Activated CD4-positive, alpha-beta T cell treated with anti-CD3 and anti-CD28 coated beads, Interleukin-2, amount 10 ng/mL, durations not matched to agents 7 days and 5 days (primary cell): Measurements from ENCODE around the gene WIZ. TPM values are rescaled to one million over a fixed set of nuclear protein-coding genes. Genes with fewer than 3 reads are reported as not detected.
"Not testable (repeated sequence)": the region's sequence is repeated elsewhere in the genome, so short reads cannot be mapped to it uniquely, and the experiment has no call there.

Experiments
- CTCF ChIA-PET: fragments of 350-600 bp; sonication (Branson Sonifier 250); formaldehyde crosslinking; loops from one replicate; lab custom pipeline; 2021; ENCODE audit warnings: antibody characterized with exemption; lab: Charles Lee
- POLR2A ChIA-PET: fragments of 350-600 bp; sonication (Branson Sonifier 250); formaldehyde crosslinking; loops from one replicate; lab custom pipeline; 2021; ENCODE audit warnings: antibody characterized with exemption; lab: Charles Lee
- DNase-seq: peaks from one replicate; pipeline ENCODE4 v3.0.0-alpha.2; 2020
- H3K27ac Mint-ChIP-seq: one replicate; pipeline ENCODE4 v1.8.0; 2021; ENCODE audit warnings: mild to moderate bottlenecking, moderate library complexity, mixed read lengths
- H3K27me3 Mint-ChIP-seq: one replicate; pipeline ENCODE4 v1.8.0; 2021; ENCODE audit warnings: mixed read lengths
- H3K36me3 Mint-ChIP-seq: one replicate; pipeline ENCODE4 v1.8.0; 2021; ENCODE audit warnings: low read depth, mixed read lengths
- H3K4me1 Mint-ChIP-seq: one replicate; pipeline ENCODE4 v1.8.0; 2021; ENCODE audit warnings: mixed read lengths
- H3K4me3 Mint-ChIP-seq: one replicate; pipeline ENCODE4 v1.8.0; 2021; ENCODE audit warnings: mild to moderate bottlenecking, moderate library complexity, mixed read lengths
- H3K9me3 Mint-ChIP-seq: one replicate; pipeline ENCODE4 v1.8.0; 2021; ENCODE audit warnings: mixed read lengths
- total RNA-seq, 2 experiments: library from RNA; stranded (reverse); gene quantifications; one replicate each; pipeline ENCODE4 v1.2.3, GENCODE V29; 2021

The WIZ gene
- total RNA-seq, 2 experiments from 2014 or later, result 28.7 to 31.6 TPM

GRCh38 chr19:15421136-15421695 lies 28.5 kb downstream of the WIZ start:
- peaks cover 2% of the 10 kb centered on the region for H3K9me3 Mint-ChIP-seq
- no peak for DNase-seq
- POLR2A ChIA-PET, result no interaction called here

GRCh38 chr19:15419413-15420025 lies 30.2 kb downstream of the WIZ start:
- peaks cover 38% of the 10 kb centered on the region for H3K4me1 Mint-ChIP-seq
- H3K9me3 Mint-ChIP-seq, result no peaks in the 10 kb centered on the region
- peaks cover 44% of the 10 kb centered on the region for H3K36me3 Mint-ChIP-seq
- H3K4me3 Mint-ChIP-seq, result peak overlapping the region; percentile 98
- ChIA-PET CTCF (interaction anchor here (0.6 to 4.5 kb wide), 42 partner anchors 9 to 1671 kb away, joined by 3 to 108 read pairs (median 6); partner anchors contain the start of genes AKAP8 and BRD4), POLR2A (interaction anchor here (0.9 to 2.1 kb wide), 6 partner anchors 40 to 137 kb away, joined by 3 to 11 read pairs (median 4); partner anchors contain the start of gene AKAP8)
- H3K27ac Mint-ChIP-seq, result peak overlapping the region; percentile 39
- DNase-seq, result no peak
- H3K27me3 Mint-ChIP-seq, result no peaks in the 10 kb centered on the region

More at GRCh38 chr19:15421136-15421695, 28.5 kb downstream of the WIZ start:
- Mint-ChIP-seq H3K27ac (no peak overlapping the region), H3K4me3 (no peak overlapping the region), H3K36me3 (peaks cover 45% of the 10 kb centered on the region), H3K27me3 (no peaks in the 10 kb centered on the region), H3K4me1 (peaks cover 29% of the 10 kb centered on the region)
- CTCF ChIA-PET, result interaction anchor here (0.7 to 4.5 kb wide), 6 partner anchors 12 to 138 kb away, joined by 3 to 108 read pairs (median 17); partner anchors contain the start of gene AKAP8

- H3K4me1 Mint-ChIP-seq, result peaks cover 38% of the 10 kb centered on the region
- peak; percentile 100 for DNase-seq
- ChIA-PET POLR2A (interaction anchor here (0.6 to 2.1 kb wide), 7 partner anchors 39 to 137 kb away, joined by 3 to 11 read pairs (median 4); partner anchors contain the start of gene AKAP8), CTCF (interaction anchor here (0.6 to 4.5 kb wide), 48 partner anchors 9 to 1671 kb away, joined by 3 to 108 read pairs (median 4); partner anchors contain the start of genes AKAP8, BRD4 and WIZ)
- H3K4me3 Mint-ChIP-seq, result peak within 1 kb of the TSS; percentile 98
- H3K27ac Mint-ChIP-seq, result peak within 1 kb of the TSS; percentile 99
- H3K36me3 Mint-ChIP-seq, result peaks cover 38% of the 10 kb centered on the region
- no peaks in the 10 kb centered on the region for H3K9me3 Mint-ChIP-seq
- H3K27me3 Mint-ChIP-seq, result no peaks in the 10 kb centered on the region
These were observed 31.0 kb downstream of the WIZ start, which contains the start of gene AKAP8L for GRCh38 chr19:15418579-15419412. Gene AKAP8L (minus strand): TSS chr19:15418988. CDS start chr19:15418923, 65 bp downstream.

- no peak for DNase-seq
- Mint-ChIP-seq H3K4me1 (peaks cover 42% of the 10 kb centered on the region), H3K4me3 (peak overlapping the region; percentile 98), H3K9me3 (no peaks in the 10 kb centered on the region), H3K27ac (peak overlapping the region; percentile 99), H3K27me3 (no peaks in the 10 kb centered on the region), H3K36me3 (peaks cover 34% of the 10 kb centered on the region)
- POLR2A ChIA-PET, result interaction anchor here (0.6 to 2.1 kb wide), 4 partner anchors 9 to 138 kb away, joined by 3 to 11 read pairs (median 8); partner anchors contain the start of gene AKAP8
- CTCF ChIA-PET, result interaction anchor here (0.8 to 4.5 kb wide), 21 partner anchors 8 to 241 kb away, joined by 3 to 108 read pairs (median 6); partner anchors contain the start of genes AKAP8 and WIZ
These were observed 31.6 kb downstream of the WIZ start for GRCh38 chr19:15418231-15418578.

GRCh38 chr19:15417699-15418098 lies 32.1 kb downstream of the WIZ start:
- peaks cover 47% of the 10 kb centered on the region for H3K4me1 Mint-ChIP-seq
- ChIA-PET CTCF (interaction anchor here (0.6 to 1.5 kb wide), 3 partner anchors 10 to 143 kb away, joined by 3 read pairs; no protein-coding TSS in a partner anchor), POLR2A (interaction anchor here (0.6 kb wide), 1 partner anchor 8 kb away, joined by 4 read pairs; no protein-coding TSS in a partner anchor)
- H3K27me3 Mint-ChIP-seq, result no peaks in the 10 kb centered on the region
- DNase-seq, result no peak
- peaks cover 29% of the 10 kb centered on the region for H3K36me3 Mint-ChIP-seq
- no peaks in the 10 kb centered on the region for H3K9me3 Mint-ChIP-seq
- H3K4me3 Mint-ChIP-seq, result peak overlapping the region; percentile 98
- peak overlapping the region; percentile 99 for H3K27ac Mint-ChIP-seq

GRCh38 chr19:15412832-15413231 lies 36.9 kb downstream of the WIZ start:
- ChIA-PET POLR2A (no interaction called here), CTCF (interaction anchor here (1.2 to 1.8 kb wide), 3 partner anchors 33 to 144 kb away, joined by 3 to 5 read pairs (median 4); partner anchors contain the start of gene AKAP8)
- Mint-ChIP-seq H3K4me3 (no peak overlapping the region), H3K27me3 (no peaks in the 10 kb centered on the region), H3K9me3 (no peaks in the 10 kb centered on the region), H3K36me3 (peaks cover 24% of the 10 kb centered on the region), H3K27ac (peak overlapping the region; percentile 6), H3K4me1 (peaks cover 39% of the 10 kb centered on the region)
- DNase-seq, result no peak

GRCh38 chr19:15411351-15411750 lies 38.4 kb downstream of the WIZ start:
- Mint-ChIP-seq H3K36me3 (peaks cover 20% of the 10 kb centered on the region), H3K4me1 (peaks cover 26% of the 10 kb centered on the region)
- CTCF ChIA-PET, result interaction anchor here (2.5 kb wide), 1 partner anchor 13 kb away, joined by 6 read pairs; no protein-coding TSS in a partner anchor
- POLR2A ChIA-PET, H3K27me3 Mint-ChIP-seq, H3K27ac Mint-ChIP-seq, H3K9me3 Mint-ChIP-seq, H3K4me3 Mint-ChIP-seq, DNase-seq: not testable (repeated sequence)

GRCh38 chr19:15404780-15405211 lies 45.0 kb downstream of the WIZ start:
- H3K27me3 Mint-ChIP-seq, result no peaks in the 10 kb centered on the region
- ChIA-PET CTCF (interaction anchor here (0.6 to 3.0 kb wide), 3 partner anchors 9 to 25 kb away, joined by 3 to 10 read pairs (median 3); partner anchors contain the start of genes AKAP8 and AKAP8L), POLR2A (no interaction called here)
- H3K9me3 Mint-ChIP-seq, result no peaks in the 10 kb centered on the region
- no peak overlapping the region for H3K4me3 Mint-ChIP-seq
- H3K36me3 Mint-ChIP-seq, result peaks cover 19% of the 10 kb centered on the region
- DNase-seq, result no peak
- H3K27ac Mint-ChIP-seq, result peak overlapping the region; percentile 27
- peaks cover 12% of the 10 kb centered on the region for H3K4me1 Mint-ChIP-seq

GRCh38 chr19:15404097-15404779 lies 45.5 kb downstream of the WIZ start:
- Mint-ChIP-seq H3K27me3 (no peaks in the 10 kb centered on the region), H3K4me3 (no peak overlapping the region), H3K9me3 (no peaks in the 10 kb centered on the region), H3K27ac (peak overlapping the region; percentile 27), H3K4me1 (peaks cover 12% of the 10 kb centered on the region), H3K36me3 (peaks cover 19% of the 10 kb centered on the region)
- POLR2A ChIA-PET, result no interaction called here
- CTCF ChIA-PET, result interaction anchor here (0.6 to 3.0 kb wide), 3 partner anchors 10 to 25 kb away, joined by 3 to 10 read pairs (median 3); partner anchors contain the start of genes AKAP8 and AKAP8L
- no peak for DNase-seq

- H3K27ac Mint-ChIP-seq, result no peak overlapping the region
- H3K4me1 Mint-ChIP-seq, result peaks cover 9% of the 10 kb centered on the region
- no peak for DNase-seq
- peaks cover 15% of the 10 kb centered on the region for H3K36me3 Mint-ChIP-seq
- H3K9me3 Mint-ChIP-seq, result no peaks in the 10 kb centered on the region
- ChIA-PET CTCF (interaction anchor here (1.7 kb wide), 1 partner anchor 16 kb away, joined by 6 read pairs; the partner anchor contains the start of gene AKAP8L), POLR2A (no interaction called here)
- no peak overlapping the region for H3K4me3 Mint-ChIP-seq
- H3K27me3 Mint-ChIP-seq, result no peaks in the 10 kb centered on the region
These were observed 46.6 kb downstream of the WIZ start for GRCh38 chr19:15403151-15403531.

GRCh38 chr19:15402411-15403150 lies 47.2 kb downstream of the WIZ start:
- no peak for DNase-seq
- peaks cover 9% of the 10 kb centered on the region for H3K4me1 Mint-ChIP-seq
- ChIA-PET CTCF (interaction anchor here (1.1 to 1.7 kb wide), 2 partner anchors 14 to 17 kb away, joined by 4 to 6 read pairs; partner anchors contain the start of gene AKAP8L), POLR2A (no interaction called here)
- no peak overlapping the region for H3K27ac Mint-ChIP-seq
- no peaks in the 10 kb centered on the region for H3K9me3 Mint-ChIP-seq
- H3K36me3 Mint-ChIP-seq, result peaks cover 16% of the 10 kb centered on the region
- no peaks in the 10 kb centered on the region for H3K27me3 Mint-ChIP-seq
- H3K4me3 Mint-ChIP-seq, result no peak overlapping the region
